ENCODE data around the gene OLIG2. TPM values are rescaled to one million over a fixed set of nuclear protein-coding genes. Genes with fewer than 3 reads are reported as not detected.

Gene OLIG2
- total and polyA plus RNA-seq, 2 of the 13 experiments (the other 11 are each of a cell fraction or from before 2014, with no cell fraction given), result not detected

DNA sequence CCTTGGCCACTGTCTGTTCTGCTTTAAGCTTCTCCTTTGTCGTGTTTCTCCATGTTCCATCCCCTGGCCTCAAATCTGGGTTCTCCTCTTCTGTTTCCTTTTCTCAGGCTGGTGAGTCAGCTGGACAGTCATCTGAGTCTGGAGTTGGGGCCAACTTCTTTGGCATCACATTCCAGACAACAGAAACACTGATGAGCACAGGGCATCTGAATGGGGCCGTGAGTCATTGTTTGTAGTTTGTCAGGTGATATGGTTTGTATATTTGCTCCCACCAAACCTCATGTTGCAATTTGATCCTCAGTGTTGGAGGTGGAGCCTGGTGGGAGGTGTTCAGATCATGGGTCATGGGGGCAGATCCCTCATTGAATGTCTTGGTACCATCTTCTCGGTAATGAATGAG lies 14.3 kb upstream of the OLIG2 start:
- ATAC-seq (peak; percentile 67), DNase-seq (ENCODE audit: low spot score) (peak; percentile 57), FAIRE-seq (no peak)
- Histone ChIP-seq H4K20me1 (ENCODE audit: insufficient read depth, low read length) (no peaks in the 10 kb centered on the region), H3K79me2 (ENCODE audit: insufficient read depth, low read length) (no peaks in the 10 kb centered on the region), H3K27ac (ENCODE audit: extremely low read length, insufficient read depth, low read length) (no peak overlapping the region), H3K4me3 (replicated peaks in 1 of 3; ENCODE audit: insufficient read depth in 1 of 3, low read depth in 2 of 3, low read length in 3 of 3) (no peak overlapping the region), H2AFZ (ENCODE audit: low read length) (no peak overlapping the region), H3K4me1 (ENCODE audit: insufficient read depth, low read length) (peaks cover 8% of the 10 kb centered on the region; the same call in 1 of the 2 replicates), H3K27me3 (ENCODE audit: control insufficient read depth in 1 of 2, insufficient read depth in 2 of 2, low read length in 2 of 2) (no peaks in the 10 kb centered on the region; a peak in 1 of 5 replicates), H3K9me3 (ENCODE audit: low read length) (no peaks in the 10 kb centered on the region), H3K36me3 (replicated peaks in 1 of 2; ENCODE audit: control insufficient read depth in 1 of 2, insufficient read depth in 2 of 2, low read length in 2 of 2) (no peaks in the 10 kb centered on the region), H3K4me2 (ENCODE audit: low read depth, low read length) (no peak overlapping the region), H3K9ac (ENCODE audit: insufficient read depth, low read depth, low read length) (no peak overlapping the region)
- no peak for TF ChIP-seq SNAPC2 (CRISPR knock-in tag; IDR thresholded peaks at IDR 0.05)
- TF ChIP-seq, protein P1, sequence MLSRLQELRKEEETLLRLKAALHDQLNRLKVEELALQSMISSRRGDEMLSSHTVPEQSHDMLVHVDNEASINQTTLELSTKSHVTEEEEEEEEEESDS (CRISPR knock-in tag; IDR thresholded peaks at IDR 0.05; ENCODE audit: borderline replicate concordance), result no peak
- 0 out of 2 replicates have a peak, but pooled peaks have one; percentile 20 for TF ChIP-seq CEBPB (IDR thresholded peaks at IDR 0.05; ENCODE audit: borderline replicate concordance, low read depth, low read length)
- no peak for TF ChIP-seq HDAC6 (IDR thresholded peaks at IDR 0.05; ENCODE audit: low read depth, low read length)
- TF ChIP-seq SIX4 (CRISPR knock-in tag; IDR thresholded peaks at IDR 0.05), result 0 out of 2 replicates have a peak, but pooled peaks have one; percentile 13
- TF ChIP-seq, protein P2, sequence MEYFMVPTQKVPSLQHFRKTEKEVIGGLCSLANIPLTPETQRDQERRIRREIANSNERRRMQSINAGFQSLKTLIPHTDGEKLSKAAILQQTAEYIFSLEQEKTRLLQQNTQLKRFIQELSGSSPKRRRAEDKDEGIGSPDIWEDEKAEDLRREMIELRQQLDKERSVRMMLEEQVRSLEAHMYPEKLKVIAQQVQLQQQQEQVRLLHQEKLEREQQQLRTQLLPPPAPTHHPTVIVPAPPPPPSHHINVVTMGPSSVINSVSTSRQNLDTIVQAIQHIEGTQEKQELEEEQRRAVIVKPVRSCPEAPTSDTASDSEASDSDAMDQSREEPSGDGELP (IDR thresholded peaks at IDR 0.05; ENCODE audit: borderline replicate concordance, low read depth), result peak; percentile 16; the same call in 1 of the 2 replicates
- TF ChIP-seq NFRKB (IDR thresholded peaks at IDR 0.05), result no peak
- TF ChIP-seq FOSL2 (CRISPR knock-in tag; IDR thresholded peaks at IDR 0.05), result peak; percentile 93
- no peak for TF ChIP-seq RARA (CRISPR knock-in tag; IDR thresholded peaks at IDR 0.05)
- TF ChIP-seq NFIC (IDR thresholded peaks at IDR 0.05; ENCODE audit: low read length), result no peak
- CTCF ChIA-PET (ENCODE audit: low intra/inter-chr PET ratio, low total read pairs), result no interaction called here
- WGBS (ENCODE audit: low lambda C conversion rate), result 0% methylated on average over 3 of the region's 3 CpGs
- no TSS peak for BruUV-seq (replicated peaks)
- in situ Hi-C loops (cut with HindIII; ENCODE audit: extremely low pct_ligation_motif_present, low pct_unique_long_range_greater_than_20kb) (no loop called here), intact Hi-C loops (cut with micrococcal nuclease; ENCODE audit: unreplicated experiment) (no loop called here)
- POLR2A ChIA-PET, result no interaction called here

Data from HepG2 (cell line).